HepG2 (cell line): ENCODE data around the gene NGDN. TPM values are rescaled to one million over a fixed set of nuclear protein-coding genes. Genes with fewer than 3 reads are reported as not detected.

ENCODE experiments used
- ATF6 ChIP-seq: sonication (generic); formaldehyde crosslinking; conservative IDR thresholded peaks from 2 replicates; pipeline ENCODE4 v1.4.0; 2020; ENCODE audit warnings: missing genetic modification reagents
- EEA1 ChIP-seq: sonication (generic); formaldehyde crosslinking; IDR thresholded peaks from 2 replicates; pipeline ENCODE4 v1.5.1; 2020; ENCODE audit warnings: mild to moderate bottlenecking, missing genetic modification reagents, borderline replicate concordance
- EED ChIP-seq: sonication (generic); formaldehyde crosslinking; IDR thresholded peaks from 2 replicates; pipeline ENCODE4 v1.5.0; 2020; ENCODE audit warnings: mild to moderate bottlenecking, missing genetic modification reagents
- ELF4 ChIP-seq: sonication (generic); formaldehyde crosslinking; IDR thresholded peaks from 2 replicates; pipeline ENCODE4 v1.5.0; 2020; ENCODE audit warnings: missing genetic modification reagents, mild to moderate bottlenecking, moderate library complexity, borderline replicate concordance
- GATAD1 ChIP-seq: IDR thresholded peaks from 2 replicates; pipeline ENCODE4 v1.6.1; 2016; ENCODE audit warnings: missing genetic modification reagents, missing compliant biosample characterization
- JUND ChIP-seq: sonication (generic); formaldehyde crosslinking; IDR thresholded peaks from 2 replicates; pipeline ENCODE4 v1.8.0; 2022; ENCODE audit warnings: mild to moderate bottlenecking, missing genetic modification reagents
- KDM3A ChIP-seq: IDR thresholded peaks from 2 replicates; pipeline ENCODE4 v1.6.1; 2018; ENCODE audit warnings: low read depth, missing compliant biosample characterization
- MYNN ChIP-seq: sonication (generic); formaldehyde crosslinking; IDR thresholded peaks from 2 replicates; pipeline ENCODE4 v1.4.0; 2020; ENCODE audit warnings: mild to moderate bottlenecking, low read depth, missing genetic modification reagents
- REPIN1 ChIP-seq: sonication (generic); formaldehyde crosslinking; IDR thresholded peaks from 2 replicates; pipeline ENCODE4 v1.8.0; 2022; ENCODE audit warnings: missing genetic modification reagents, low read depth, mild to moderate bottlenecking, borderline replicate concordance
- RFX5 ChIP-seq: IDR thresholded peaks from 2 replicates; pipeline ENCODE4 v1.6.1; 2011; ENCODE audit warnings: low read depth, low read length, improper control_type of control experiment
- SMAD1 ChIP-seq: sonication (generic); formaldehyde crosslinking; IDR thresholded peaks from 2 replicates; pipeline ENCODE4 v1.4.0; 2020; ENCODE audit warnings: missing genetic modification reagents, low read depth, mild to moderate bottlenecking, borderline replicate concordance
- TBP ChIP-seq: sonication (generic); formaldehyde crosslinking; IDR thresholded peaks from 2 replicates; pipeline ENCODE4 v1.5.0; 2020; ENCODE audit warnings: missing genetic modification reagents
- TOE1 ChIP-seq: sonication (generic); formaldehyde crosslinking; IDR thresholded peaks from 2 replicates; pipeline ENCODE4 v1.4.0; 2020; ENCODE audit warnings: mild to moderate bottlenecking, missing genetic modification reagents
- YEATS2 ChIP-seq: sonication (generic); formaldehyde crosslinking; IDR thresholded peaks from 2 replicates; pipeline ENCODE4 v1.4.0; 2020; ENCODE audit warnings: missing genetic modification reagents, borderline replicate concordance
- ZC3H4 ChIP-seq: sonication (generic); formaldehyde crosslinking; IDR thresholded peaks from 2 replicates; pipeline ENCODE4 v1.4.0; 2020; ENCODE audit warnings: missing genetic modification reagents, borderline replicate concordance
- ZKSCAN5 ChIP-seq: sonication (generic); formaldehyde crosslinking; IDR thresholded peaks from 2 replicates; pipeline ENCODE4 v1.5.1; 2020; ENCODE audit warnings: mild to moderate bottlenecking, missing genetic modification reagents
- ZNF234 ChIP-seq: sonication (generic); formaldehyde crosslinking; conservative IDR thresholded peaks from 2 replicates; pipeline ENCODE4 v1.5.1; 2020; ENCODE audit warnings: mild to moderate bottlenecking, missing genetic modification reagents
- ZNF34 ChIP-seq: sonication (generic); formaldehyde crosslinking; IDR thresholded peaks from 2 replicates; pipeline ENCODE4 v1.4.0; 2020; ENCODE audit warnings: mild to moderate bottlenecking, missing genetic modification reagents, borderline replicate concordance
- ZNF382 ChIP-seq: sonication (generic); formaldehyde crosslinking; IDR thresholded peaks from 2 replicates; pipeline ENCODE4 v1.5.0; 2020; ENCODE audit warnings: missing genetic modification reagents, mild to moderate bottlenecking, borderline replicate concordance
- ZNF816 ChIP-seq: sonication (generic); formaldehyde crosslinking; IDR thresholded peaks from 2 replicates; pipeline ENCODE4 v1.8.0; 2022; ENCODE audit warnings: missing genetic modification reagents, mild to moderate bottlenecking, borderline replicate concordance
- polyA plus RNA-seq, 8 experiments: library from polyadenylated mRNA; depleted of rRNA in 3 of 8; stranded (reverse) in 7 of 8; unstranded in 1 of 8; fragments of >200 nt; fragmentation: Illumina TruSeq in 4 of 8; extraction: Trizol in 4 of 8; gene quantifications; 2 replicates each; pipeline versions ENCODE4 v1.2.1 to v1.2.3, GENCODE V29; 2011 to 2016; ENCODE audit warnings: low read depth in 4 of 8, missing spikeins in 1 of 8, mixed read lengths in 1 of 8; ENCODE audit not compliant: insufficient read depth in 1 of 8
- total RNA-seq, 5 experiments: library from RNA; depleted of rRNA; stranded (reverse); fragments of >200 nt; fragmentation: Illumina TruSeq; extraction: Trizol; gene quantifications; 2 replicates each; pipeline ENCODE4 v1.2.3, GENCODE V29; 2016; ENCODE audit warnings: low read depth in 1 of 5
- TF ChIP-seq, protein P1 (sequence below): sonication (generic); formaldehyde crosslinking; IDR thresholded peaks from 2 replicates; pipeline ENCODE4 v1.5.0; 2020; ENCODE audit warnings: missing genetic modification reagents
- TF ChIP-seq, protein P2 (sequence below): sonication (generic); formaldehyde crosslinking; IDR thresholded peaks from 2 replicates; pipeline ENCODE4 v1.4.0; 2020; ENCODE audit warnings: mild to moderate bottlenecking, missing genetic modification reagents
- TF ChIP-seq, protein P3 (sequence below): sonication (generic); formaldehyde crosslinking; IDR thresholded peaks from 2 replicates; pipeline ENCODE4 v1.4.0; 2020; ENCODE audit warnings: missing genetic modification reagents
- TF ChIP-seq, protein P4 (sequence below): sonication (generic); formaldehyde crosslinking; IDR thresholded peaks from 2 replicates; pipeline ENCODE4 v1.8.1; 2023; ENCODE audit warnings: mild to moderate bottlenecking, missing genetic modification reagents

NGDN gene
- total and polyA plus RNA-seq, 2 of the 13 experiments (the other 11 are each of a cell fraction or from before 2014, with no cell fraction given), result 154 to 216 TPM

DNA sequence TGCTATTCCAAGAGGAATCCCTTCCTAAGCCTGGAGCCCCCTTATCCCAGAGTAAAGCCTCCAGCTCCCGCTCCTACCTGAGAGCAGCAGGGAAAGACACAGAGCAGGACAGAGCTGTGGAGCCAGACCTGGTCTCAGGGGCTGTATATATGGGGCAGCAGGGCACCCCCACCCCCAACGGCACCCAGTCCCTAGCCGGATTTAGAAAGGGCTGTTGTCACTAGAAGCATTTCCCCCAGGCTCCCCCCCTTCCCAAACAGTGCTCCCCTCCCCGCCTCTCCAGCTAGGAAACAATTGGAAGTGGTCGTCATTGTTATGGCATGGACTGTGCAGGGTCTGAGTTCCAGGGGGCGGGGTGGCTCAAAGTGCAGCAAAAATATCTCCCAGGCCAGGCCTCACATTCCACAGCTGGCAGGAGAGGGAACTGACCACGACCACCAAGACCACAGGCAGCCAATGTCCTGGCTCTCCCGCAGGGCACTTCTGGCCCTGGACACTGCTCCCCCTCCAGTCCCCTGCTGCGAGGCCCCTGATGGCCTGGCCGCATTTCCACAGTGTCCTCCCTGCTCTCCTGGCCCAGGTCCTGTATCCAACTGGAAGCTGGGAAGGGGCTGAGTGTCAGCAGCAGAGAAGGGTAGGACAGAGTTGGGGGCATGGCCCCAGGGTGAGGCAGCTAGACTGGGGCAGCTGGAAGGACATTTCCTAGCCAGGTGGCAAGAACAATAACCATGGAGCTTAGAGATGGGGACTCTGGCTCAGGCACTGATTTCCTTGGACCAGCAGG is 33.8 kb upstream of the NGDN start, which contains the start of gene MYH7 (continued):
- TF ChIP-seq, protein P1, sequence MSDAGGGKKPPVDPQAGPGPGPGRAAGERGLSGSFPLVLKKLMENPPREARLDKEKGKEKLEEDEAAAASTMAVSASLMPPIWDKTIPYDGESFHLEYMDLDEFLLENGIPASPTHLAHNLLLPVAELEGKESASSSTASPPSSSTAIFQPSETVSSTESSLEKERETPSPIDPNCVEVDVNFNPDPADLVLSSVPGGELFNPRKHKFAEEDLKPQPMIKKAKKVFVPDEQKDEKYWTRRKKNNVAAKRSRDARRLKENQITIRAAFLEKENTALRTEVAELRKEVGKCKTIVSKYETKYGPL (CRISPR knock-in tag), result no peak
- TF ChIP-seq RFX5, result no peak
- TF ChIP-seq MYNN, result no peak
- TF ChIP-seq KDM3A, result no peak
- TF ChIP-seq, protein P2, sequence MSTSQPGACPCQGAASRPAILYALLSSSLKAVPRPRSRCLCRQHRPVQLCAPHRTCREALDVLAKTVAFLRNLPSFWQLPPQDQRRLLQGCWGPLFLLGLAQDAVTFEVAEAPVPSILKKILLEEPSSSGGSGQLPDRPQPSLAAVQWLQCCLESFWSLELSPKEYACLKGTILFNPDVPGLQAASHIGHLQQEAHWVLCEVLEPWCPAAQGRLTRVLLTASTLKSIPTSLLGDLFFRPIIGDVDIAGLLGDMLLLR (CRISPR knock-in tag), result 0 out of 2 replicates have a peak, but pooled peaks have one; percentile 34
- TF ChIP-seq JUND, result peak; percentile 85
- peak; percentile 68; the same call in 1 of the 2 replicates for TF ChIP-seq REPIN1 (CRISPR knock-in tag)
- TF ChIP-seq ZNF34 (CRISPR knock-in tag), result no peak
- no peak for TF ChIP-seq ELF4 (CRISPR knock-in tag)
- TF ChIP-seq ZNF382, result no peak
- TF ChIP-seq YEATS2 (CRISPR knock-in tag), result no peak
- no peak for TF ChIP-seq ZKSCAN5 (CRISPR knock-in tag)
- 0 out of 2 replicates have a peak, but pooled peaks have one; percentile 65 for TF ChIP-seq SMAD1 (CRISPR knock-in tag)
- TF ChIP-seq, protein P3, sequence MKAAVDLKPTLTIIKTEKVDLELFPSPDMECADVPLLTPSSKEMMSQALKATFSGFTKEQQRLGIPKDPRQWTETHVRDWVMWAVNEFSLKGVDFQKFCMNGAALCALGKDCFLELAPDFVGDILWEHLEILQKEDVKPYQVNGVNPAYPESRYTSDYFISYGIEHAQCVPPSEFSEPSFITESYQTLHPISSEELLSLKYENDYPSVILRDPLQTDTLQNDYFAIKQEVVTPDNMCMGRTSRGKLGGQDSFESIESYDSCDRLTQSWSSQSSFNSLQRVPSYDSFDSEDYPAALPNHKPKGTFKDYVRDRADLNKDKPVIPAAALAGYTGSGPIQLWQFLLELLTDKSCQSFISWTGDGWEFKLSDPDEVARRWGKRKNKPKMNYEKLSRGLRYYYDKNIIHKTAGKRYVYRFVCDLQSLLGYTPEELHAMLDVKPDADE (CRISPR knock-in tag), result no peak
- TF ChIP-seq ZNF816 (CRISPR knock-in tag), result no peak
- TF ChIP-seq GATAD1 (CRISPR knock-in tag), result peak; percentile 21; the same call in 1 of the 2 replicates
- no peak for TF ChIP-seq TOE1 (CRISPR knock-in tag)
- TF ChIP-seq ATF6 (CRISPR knock-in tag), result no peak
- TF ChIP-seq EED (CRISPR knock-in tag), result peak; percentile 70; the same call in 1 of the 2 replicates
- TF ChIP-seq ZC3H4 (CRISPR knock-in tag), result no peak
- TF ChIP-seq TBP (CRISPR knock-in tag), result no peak
- peak; percentile 85; the same call in 1 of the 2 replicates for TF ChIP-seq EEA1 (CRISPR knock-in tag)
- TF ChIP-seq, protein P4, sequence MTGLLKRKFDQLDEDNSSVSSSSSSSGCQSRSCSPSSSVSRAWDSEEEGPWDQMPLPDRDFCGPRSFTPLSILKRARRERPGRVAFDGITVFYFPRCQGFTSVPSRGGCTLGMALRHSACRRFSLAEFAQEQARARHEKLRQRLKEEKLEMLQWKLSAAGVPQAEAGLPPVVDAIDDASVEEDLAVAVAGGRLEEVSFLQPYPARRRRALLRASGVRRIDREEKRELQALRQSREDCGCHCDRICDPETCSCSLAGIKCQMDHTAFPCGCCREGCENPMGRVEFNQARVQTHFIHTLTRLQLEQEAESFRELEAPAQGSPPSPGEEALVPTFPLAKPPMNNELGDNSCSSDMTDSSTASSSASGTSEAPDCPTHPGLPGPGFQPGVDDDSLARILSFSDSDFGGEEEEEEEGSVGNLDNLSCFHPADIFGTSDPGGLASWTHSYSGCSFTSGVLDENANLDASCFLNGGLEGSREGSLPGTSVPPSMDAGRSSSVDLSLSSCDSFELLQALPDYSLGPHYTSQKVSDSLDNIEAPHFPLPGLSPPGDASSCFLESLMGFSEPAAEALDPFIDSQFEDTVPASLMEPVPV (CRISPR knock-in tag), result no peak; the same call in 1 of the 2 replicates
- no peak for TF ChIP-seq ZNF234 (CRISPR knock-in tag)
